Ishikawa (cell line): ENCODE results near the gene TROAP.

Experiments used
- CEBPB ChIP-seq: IDR thresholded peaks from 2 replicates; pipeline ENCODE4 v1.6.1; 2012
- CREB1 ChIP-seq: IDR thresholded peaks from 2 replicates; pipeline ENCODE4 v1.6.1; 2012; ENCODE audit warnings: low read depth
- EGR1 ChIP-seq: IDR thresholded peaks from 2 replicates; pipeline ENCODE4 v1.6.1; 2012
- EP300 ChIP-seq: IDR thresholded peaks from 2 replicates; pipeline ENCODE4 v1.6.1; 2012; ENCODE audit warnings: borderline replicate concordance
- FOXM1 ChIP-seq: IDR thresholded peaks from 2 replicates; pipeline ENCODE4 v1.6.1; 2012; ENCODE audit warnings: low read depth, borderline replicate concordance
- MAX ChIP-seq: IDR thresholded peaks from 2 replicates; pipeline ENCODE4 v1.6.1; 2012
- NFIC ChIP-seq: IDR thresholded peaks from 2 replicates; pipeline ENCODE4 v1.6.1; 2012
- RAD21 ChIP-seq: IDR thresholded peaks from 2 replicates; pipeline ENCODE4 v1.6.1; 2012; ENCODE audit warnings: low read depth
- REST ChIP-seq: IDR thresholded peaks from 2 replicates; pipeline ENCODE4 v1.6.1; 2012; ENCODE audit warnings: low read depth, mild to moderate bottlenecking
- TAF1 ChIP-seq: IDR thresholded peaks from 2 replicates; pipeline ENCODE4 v1.6.1; 2012; ENCODE audit warnings: low read depth, mild to moderate bottlenecking
- TCF12 ChIP-seq: IDR thresholded peaks from 2 replicates; pipeline ENCODE4 v1.6.1; 2012; ENCODE audit warnings: low read depth
- TEAD4 ChIP-seq: IDR thresholded peaks from 2 replicates; pipeline ENCODE4 v1.6.1; 2012
- USF1 ChIP-seq: IDR thresholded peaks from 2 replicates; pipeline ENCODE4 v1.6.1; 2012
- YY1 ChIP-seq: IDR thresholded peaks from 2 replicates; pipeline ENCODE4 v1.6.1; 2012; ENCODE audit warnings: low read depth
- ZBTB7A ChIP-seq: IDR thresholded peaks from 2 replicates; pipeline ENCODE4 v1.6.1; 2012; ENCODE audit warnings: low read depth

TROAP gene

DNA sequence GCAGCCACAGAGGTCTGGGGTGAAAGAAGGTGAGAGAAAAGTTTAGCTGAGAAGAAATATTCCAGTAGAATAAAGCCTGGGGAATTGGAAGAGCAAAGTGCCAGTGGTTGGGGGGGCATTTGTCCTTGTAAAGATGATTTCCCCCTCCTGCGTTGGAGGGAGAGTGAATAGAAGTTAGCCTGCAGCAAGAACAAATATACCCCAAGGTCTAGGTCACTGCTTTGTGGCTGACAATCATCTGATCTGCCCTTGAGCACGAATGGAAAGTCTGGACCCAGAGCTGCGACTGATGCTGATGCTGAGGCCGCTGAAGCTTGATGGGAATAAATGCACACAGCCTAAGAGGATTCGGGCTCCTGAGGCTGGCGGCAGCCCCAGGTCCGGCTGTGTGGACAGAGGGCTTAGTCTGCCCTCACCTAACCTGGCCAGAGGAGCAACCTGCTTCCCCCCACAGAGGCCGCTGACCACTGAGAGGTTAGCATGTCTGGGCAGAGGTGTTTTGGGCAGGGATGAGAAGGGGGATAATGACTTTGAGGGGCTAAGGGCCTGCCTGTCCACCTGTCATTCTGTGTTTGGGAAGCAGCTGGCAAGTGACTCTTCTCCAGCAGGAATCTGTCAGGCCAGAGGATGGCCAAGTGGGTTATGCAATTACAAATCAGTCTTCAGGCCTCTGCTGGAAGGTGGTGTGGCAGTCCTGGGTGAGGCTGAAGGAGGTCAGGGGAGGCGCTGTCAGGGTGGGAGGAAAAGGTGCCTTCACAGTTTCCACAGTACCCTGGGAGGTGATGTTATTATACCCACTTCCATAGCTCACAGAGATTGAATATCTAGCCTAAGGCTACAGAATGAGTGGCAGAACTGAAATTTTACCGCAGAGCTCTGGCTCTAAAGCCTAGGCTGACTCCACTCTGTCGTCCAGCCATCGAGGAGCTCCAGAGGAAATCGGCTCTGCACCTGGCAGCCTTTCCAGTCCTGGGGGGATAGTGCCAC is 46.5 kb upstream of the TROAP start:
- no peak for TF ChIP-seq YY1
- no peak for TF ChIP-seq EGR1
- no peak for TF ChIP-seq USF1
- no peak for TF ChIP-seq NFIC
- no peak for TF ChIP-seq TEAD4
- TF ChIP-seq TAF1, result no peak
- no peak for TF ChIP-seq ZBTB7A

- no peak for TF ChIP-seq TCF12
- TF ChIP-seq YY1, result no peak
- TF ChIP-seq CREB1, result no peak
- no peak for TF ChIP-seq REST
Measured at GRCh38 chr12:49277466-49277865, 45.6 kb upstream of the TROAP start.

- TF ChIP-seq USF1 (0 out of 2 replicates have a peak, but pooled peaks have one; percentile 27), FOXM1 (no peak)
Measured at GRCh38 chr12:49279706-49280159, 43.3 kb upstream of the TROAP start.

DNA sequence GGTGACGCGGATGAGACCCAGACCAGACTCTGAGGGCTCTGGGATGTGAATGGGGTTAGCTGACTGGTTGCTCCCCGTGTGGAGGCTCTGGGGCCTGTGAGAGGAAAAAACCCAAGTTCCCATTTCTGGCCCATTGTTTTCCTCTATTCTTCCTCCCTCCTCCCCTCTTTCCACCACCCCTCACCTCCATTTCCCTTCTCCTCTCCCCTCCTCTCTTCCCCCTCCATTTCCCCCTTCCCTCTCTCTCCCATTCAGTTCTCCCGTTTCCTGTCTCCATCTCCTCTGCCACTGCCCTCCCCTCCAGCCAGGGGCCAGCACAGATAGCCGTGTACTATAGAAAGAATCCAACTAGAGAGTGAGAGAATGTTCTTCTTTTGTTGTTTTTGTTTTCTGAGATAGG is 40.8 kb upstream of the TROAP start:
- TF ChIP-seq RAD21 (no peak), CREB1 (no peak), REST (no peak)

DNA sequence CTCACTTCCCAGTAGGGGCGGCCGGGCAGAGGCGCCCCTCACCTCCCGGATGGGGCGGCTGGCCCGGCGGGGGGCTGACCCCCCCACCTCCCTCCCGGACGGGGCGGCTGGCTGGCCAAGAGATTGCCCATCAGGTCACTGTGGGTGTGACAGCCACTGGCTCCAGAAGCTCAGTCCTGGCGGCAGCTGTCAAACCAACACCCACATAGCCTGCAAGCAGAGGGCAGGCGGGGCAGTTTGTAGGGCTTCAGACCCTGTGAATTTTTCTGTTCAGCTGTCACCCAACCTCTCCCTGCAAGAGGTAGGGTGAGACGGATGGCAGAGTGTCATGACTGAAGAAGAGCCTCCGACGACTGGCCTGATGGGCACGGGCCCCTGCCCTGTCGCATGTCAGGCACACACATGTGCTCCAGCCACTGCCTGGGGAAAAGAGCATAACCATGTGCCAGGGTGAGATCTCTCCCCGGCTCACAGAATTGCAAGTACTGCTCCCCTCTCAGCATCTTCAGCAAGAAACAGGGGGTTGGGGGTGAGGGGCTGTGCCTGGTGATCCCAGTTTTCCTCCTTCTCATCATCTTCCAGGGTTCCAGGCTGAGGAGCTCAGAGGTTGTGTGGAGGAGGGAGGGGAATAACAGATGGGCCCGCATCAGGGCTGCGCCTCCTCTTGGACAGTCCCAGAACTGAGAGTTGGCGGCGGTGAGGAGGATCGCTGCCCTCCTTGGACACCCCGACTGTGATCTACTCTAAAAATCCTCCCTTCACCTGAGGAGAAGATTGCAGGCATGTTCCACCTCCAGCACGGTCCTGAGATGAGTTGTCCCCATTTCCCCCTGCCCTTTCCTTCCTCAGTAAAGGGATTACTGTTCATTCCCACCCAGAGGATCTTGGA is 39.3 kb upstream of the TROAP start:
- no peak for TF ChIP-seq YY1
- TF ChIP-seq TCF12, result no peak
- no peak for TF ChIP-seq TEAD4
- no peak for TF ChIP-seq FOXM1
- no peak for TF ChIP-seq REST

GRCh38 chr12:49284672-49285071 is 38.4 kb upstream of the TROAP start:
- TF ChIP-seq CEBPB (no peak), NFIC (no peak), CREB1 (no peak), ZBTB7A (no peak), USF1 (no peak), MAX (no peak), EP300 (no peak), REST (no peak), TEAD4 (no peak), RAD21 (no peak), TCF12 (no peak), FOXM1 (no peak)
